OCI-LY3 (cell line): ENCODE measurements around the gene CFAP251.

Experiments
- CTCF ChIP-seq: fragments of 200-600, 300-600 bp; sonication (generic); IDR thresholded peaks from 2 replicates; pipeline ENCODE4 v1.5.1; 2014; ENCODE audit warnings: antibody characterized with exemption, low read length, low read depth
- EZH2phosphoT487 ChIP-seq: fragments of 200-600 bp; shearing (Covaris generic); IDR thresholded peaks from 2 replicates; pipeline ENCODE4 v1.6.1; 2018; ENCODE audit warnings: antibody characterized with exemption, mixed run types, low read depth

GRCh38 chr12:122046145-122046544 is 127.8 kb downstream of the CFAP251 start:
- TF ChIP-seq CTCF = no peak
- TF ChIP-seq EZH2phosphoT487 = no peak
